GM12872 (cell line): ENCODE measurements around the gene BTBD18.

Experiments
- CTCF ChIP-seq: IDR thresholded peaks from 3 replicates; pipeline ENCODE4 v1.5.1; 2011; ENCODE audit warnings: low read depth, mild to moderate bottlenecking, low read length, moderate library complexity; ENCODE audit not compliant: insufficient read depth

BTBD18 gene

GRCh38 chr11:57742087-57742452 is 9.5 kb downstream of the BTBD18 start:
- no peak for TF ChIP-seq CTCF

- no peak for TF ChIP-seq CTCF
Measured at GRCh38 chr11:57741132-57742086, 10.2 kb downstream of the BTBD18 start, which contains the start of gene SELENOH. Gene SELENOH (plus strand): TSS chr11:57741491. CDS start chr11:57741596, 105 bp downstream.

- TF ChIP-seq CTCF: no peak
Measured at GRCh38 chr11:57735619-57736298, 15.9 kb downstream of the BTBD18 start.

- no peak for TF ChIP-seq CTCF
Measured at GRCh38 chr11:57732661-57733060, 19.0 kb downstream of the BTBD18 start.

GRCh38 chr11:57729479-57729878 is 22.1 kb downstream of the BTBD18 start:
- no peak for TF ChIP-seq CTCF

GRCh38 chr11:57728829-57729228 is 22.8 kb downstream of the BTBD18 start:
- no peak for TF ChIP-seq CTCF

GRCh38 chr11:57727185-57727584 is 24.4 kb downstream of the BTBD18 start:
- TF ChIP-seq CTCF: no peak
